A549 (cell line): Measurements from ENCODE around the gene MGLL.

Experiments used
- CBX2 ChIP-seq: fragments of 200-600 bp; sonication (generic); IDR thresholded peaks from 2 replicates; pipeline ENCODE4 v1.6.1; 2016; ENCODE audit warnings: low read depth, mild to moderate bottlenecking, borderline replicate concordance
- EP300 ChIP-seq, 2 experiments: fragments of >200 bp; sonication (Bioruptor Twin); formaldehyde crosslinking; IDR thresholded peaks; 2 replicates in 1 of 2; 3 replicates in 1 of 2; pipeline ENCODE4 v1.6.1; 2016 to 2017
- PHF8 ChIP-seq: fragments of 200-600 bp; sonication (generic); IDR thresholded peaks from 2 replicates; pipeline ENCODE4 v1.6.1; 2016; ENCODE audit warnings: low read depth, mild to moderate bottlenecking, antibody characterized with exemption, moderate library complexity, borderline replicate concordance
- POLR2A ChIP-seq: IDR thresholded peaks from 2 replicates; pipeline ENCODE4 v1.6.1; 2012; ENCODE audit warnings: mild to moderate bottlenecking, low read length
- SMC3 ChIP-seq: fragments of >200 bp; sonication (Bioruptor Twin); formaldehyde crosslinking; IDR thresholded peaks from 3 replicates; pipeline ENCODE4 v1.6.1; 2018; ENCODE audit warnings: inconsistent platforms
- TF ChIP-seq, protein P1 (sequence below): fragments of >200 bp; sonication (Bioruptor Twin); formaldehyde crosslinking; IDR thresholded peaks from 3 replicates; pipeline ENCODE4 v1.5.1; 2016
- TF ChIP-seq, protein P2 (sequence below): fragments of 150-350 bp; IDR thresholded peaks from 2 replicates; pipeline ENCODE4 v1.6.1; 2014; ENCODE audit warnings: low read depth, mild to moderate bottlenecking, low read length
- TF ChIP-seq, protein P3 (sequence below): IDR thresholded peaks from 2 replicates; pipeline ENCODE4 v1.6.1; 2012
- TF ChIP-seq, protein P4 (sequence below): fragments of 200-600 bp; sonication (generic); IDR thresholded peaks from 2 replicates; pipeline ENCODE4 v1.6.1; 2016; ENCODE audit warnings: antibody characterized with exemption, mild to moderate bottlenecking, moderate library complexity

DNA sequence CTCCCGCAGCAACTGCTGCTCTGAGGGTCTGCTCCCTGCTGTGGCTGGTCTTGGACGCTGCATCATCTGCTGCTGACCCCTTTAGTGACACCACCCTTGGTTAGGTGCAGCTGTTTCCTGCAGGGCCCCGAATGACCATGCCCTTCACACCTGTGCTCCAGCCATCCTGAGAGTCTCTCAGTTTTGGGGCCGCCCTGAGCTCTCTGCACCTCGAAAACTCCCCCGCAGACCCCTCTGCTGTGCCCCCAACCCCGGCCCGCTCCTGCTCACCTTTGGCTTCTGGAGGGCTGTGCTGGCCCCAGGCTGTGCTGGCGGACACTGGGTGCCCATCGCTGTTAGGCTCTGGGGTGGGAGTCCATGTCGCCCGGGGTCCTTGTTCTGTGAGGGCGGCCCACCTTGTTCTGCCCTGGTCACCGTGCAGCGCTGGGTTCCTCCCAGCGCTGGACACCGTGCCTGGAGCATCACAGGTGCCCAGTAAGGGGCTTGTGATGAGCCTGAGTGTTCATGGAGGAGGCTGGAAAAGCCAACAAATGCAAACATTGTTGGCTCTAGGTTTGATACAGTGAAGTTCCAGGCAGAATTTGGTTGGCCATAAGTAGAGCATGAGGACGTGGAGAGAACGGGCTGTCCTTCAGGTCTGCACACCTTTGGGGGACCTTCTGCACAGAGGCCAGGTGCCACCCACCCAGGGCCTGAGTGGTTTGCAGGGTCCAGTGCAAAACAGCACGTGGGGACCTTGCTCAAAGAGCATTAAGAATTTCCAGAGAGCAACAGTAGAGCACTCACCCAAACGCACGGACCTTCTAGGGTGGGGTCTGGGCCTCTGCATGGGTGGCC is 137.2 kb downstream of the MGLL start:
- TF ChIP-seq, protein P1, sequence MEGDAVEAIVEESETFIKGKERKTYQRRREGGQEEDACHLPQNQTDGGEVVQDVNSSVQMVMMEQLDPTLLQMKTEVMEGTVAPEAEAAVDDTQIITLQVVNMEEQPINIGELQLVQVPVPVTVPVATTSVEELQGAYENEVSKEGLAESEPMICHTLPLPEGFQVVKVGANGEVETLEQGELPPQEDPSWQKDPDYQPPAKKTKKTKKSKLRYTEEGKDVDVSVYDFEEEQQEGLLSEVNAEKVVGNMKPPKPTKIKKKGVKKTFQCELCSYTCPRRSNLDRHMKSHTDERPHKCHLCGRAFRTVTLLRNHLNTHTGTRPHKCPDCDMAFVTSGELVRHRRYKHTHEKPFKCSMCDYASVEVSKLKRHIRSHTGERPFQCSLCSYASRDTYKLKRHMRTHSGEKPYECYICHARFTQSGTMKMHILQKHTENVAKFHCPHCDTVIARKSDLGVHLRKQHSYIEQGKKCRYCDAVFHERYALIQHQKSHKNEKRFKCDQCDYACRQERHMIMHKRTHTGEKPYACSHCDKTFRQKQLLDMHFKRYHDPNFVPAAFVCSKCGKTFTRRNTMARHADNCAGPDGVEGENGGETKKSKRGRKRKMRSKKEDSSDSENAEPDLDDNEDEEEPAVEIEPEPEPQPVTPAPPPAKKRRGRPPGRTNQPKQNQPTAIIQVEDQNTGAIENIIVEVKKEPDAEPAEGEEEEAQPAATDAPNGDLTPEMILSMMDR = no peak
- no peak for TF ChIP-seq SMC3
- TF ChIP-seq EP300 (IDR thresholded peaks at IDR 0.05) = no peak
- no peak for TF ChIP-seq PHF8
- no peak for TF ChIP-seq CBX2
- TF ChIP-seq, protein P2, sequence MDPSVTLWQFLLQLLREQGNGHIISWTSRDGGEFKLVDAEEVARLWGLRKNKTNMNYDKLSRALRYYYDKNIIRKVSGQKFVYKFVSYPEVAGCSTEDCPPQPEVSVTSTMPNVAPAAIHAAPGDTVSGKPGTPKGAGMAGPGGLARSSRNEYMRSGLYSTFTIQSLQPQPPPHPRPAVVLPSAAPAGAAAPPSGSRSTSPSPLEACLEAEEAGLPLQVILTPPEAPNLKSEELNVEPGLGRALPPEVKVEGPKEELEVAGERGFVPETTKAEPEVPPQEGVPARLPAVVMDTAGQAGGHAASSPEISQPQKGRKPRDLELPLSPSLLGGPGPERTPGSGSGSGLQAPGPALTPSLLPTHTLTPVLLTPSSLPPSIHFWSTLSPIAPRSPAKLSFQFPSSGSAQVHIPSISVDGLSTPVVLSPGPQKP = no peak
- TF ChIP-seq POLR2A = no peak
- TF ChIP-seq, protein P3, sequence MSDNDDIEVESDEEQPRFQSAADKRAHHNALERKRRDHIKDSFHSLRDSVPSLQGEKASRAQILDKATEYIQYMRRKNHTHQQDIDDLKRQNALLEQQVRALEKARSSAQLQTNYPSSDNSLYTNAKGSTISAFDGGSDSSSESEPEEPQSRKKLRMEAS = no peak
- TF ChIP-seq, protein P4, sequence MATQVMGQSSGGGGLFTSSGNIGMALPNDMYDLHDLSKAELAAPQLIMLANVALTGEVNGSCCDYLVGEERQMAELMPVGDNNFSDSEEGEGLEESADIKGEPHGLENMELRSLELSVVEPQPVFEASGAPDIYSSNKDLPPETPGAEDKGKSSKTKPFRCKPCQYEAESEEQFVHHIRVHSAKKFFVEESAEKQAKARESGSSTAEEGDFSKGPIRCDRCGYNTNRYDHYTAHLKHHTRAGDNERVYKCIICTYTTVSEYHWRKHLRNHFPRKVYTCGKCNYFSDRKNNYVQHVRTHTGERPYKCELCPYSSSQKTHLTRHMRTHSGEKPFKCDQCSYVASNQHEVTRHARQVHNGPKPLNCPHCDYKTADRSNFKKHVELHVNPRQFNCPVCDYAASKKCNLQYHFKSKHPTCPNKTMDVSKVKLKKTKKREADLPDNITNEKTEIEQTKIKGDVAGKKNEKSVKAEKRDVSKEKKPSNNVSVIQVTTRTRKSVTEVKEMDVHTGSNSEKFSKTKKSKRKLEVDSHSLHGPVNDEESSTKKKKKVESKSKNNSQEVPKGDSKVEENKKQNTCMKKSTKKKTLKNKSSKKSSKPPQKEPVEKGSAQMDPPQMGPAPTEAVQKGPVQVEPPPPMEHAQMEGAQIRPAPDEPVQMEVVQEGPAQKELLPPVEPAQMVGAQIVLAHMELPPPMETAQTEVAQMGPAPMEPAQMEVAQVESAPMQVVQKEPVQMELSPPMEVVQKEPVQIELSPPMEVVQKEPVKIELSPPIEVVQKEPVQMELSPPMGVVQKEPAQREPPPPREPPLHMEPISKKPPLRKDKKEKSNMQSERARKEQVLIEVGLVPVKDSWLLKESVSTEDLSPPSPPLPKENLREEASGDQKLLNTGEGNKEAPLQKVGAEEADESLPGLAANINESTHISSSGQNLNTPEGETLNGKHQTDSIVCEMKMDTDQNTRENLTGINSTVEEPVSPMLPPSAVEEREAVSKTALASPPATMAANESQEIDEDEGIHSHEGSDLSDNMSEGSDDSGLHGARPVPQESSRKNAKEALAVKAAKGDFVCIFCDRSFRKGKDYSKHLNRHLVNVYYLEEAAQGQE = no peak
